ENCODE data around the gene MKNK2.

The MKNK2 gene

GRCh38 chr19:2061495-2062388, 10.7 kb upstream of the MKNK2 start:
- H3K27ac ChIP-seq (ENCODE audit: low read length): peak overlapping the region; percentile 24
- H3K36me3 ChIP-seq (ENCODE audit: insufficient read depth, low read depth, low read length): no peaks in the 10 kb centered on the region
- peaks cover 11% of the 10 kb centered on the region; the same call in 1 of the 2 replicates for H3K4me1 ChIP-seq (ENCODE audit: insufficient read depth, low read length)
- no peaks in the 10 kb centered on the region for H3K27me3 ChIP-seq (ENCODE audit: insufficient read depth, low read length)
- no peaks in the 10 kb centered on the region for H3K9me3 ChIP-seq (ENCODE audit: insufficient read depth, low read depth, low read length)
- H3K4me3 ChIP-seq (ENCODE audit: low read length): peak overlapping the region; percentile 83
- peak overlapping the region; percentile 77 for H3K9ac ChIP-seq (ENCODE audit: low read depth, low read length)

GRCh38 chr19:2060884-2061494, 9.9 kb upstream of the MKNK2 start:
- Histone ChIP-seq H3K27me3 (ENCODE audit: insufficient read depth, low read length) (no peaks in the 10 kb centered on the region), H3K9ac (ENCODE audit: low read depth, low read length) (peak overlapping the region; percentile 77; the same call in 1 of the 2 replicates), H3K36me3 (ENCODE audit: insufficient read depth, low read depth, low read length) (no peaks in the 10 kb centered on the region), H3K9me3 (ENCODE audit: insufficient read depth, low read depth, low read length) (no peaks in the 10 kb centered on the region), H3K4me3 (ENCODE audit: low read length) (peak overlapping the region; percentile 83), H3K4me1 (ENCODE audit: insufficient read depth, low read length) (peaks cover 11% of the 10 kb centered on the region; the same call in 1 of the 2 replicates), H3K27ac (ENCODE audit: low read length) (peak overlapping the region; percentile 88)

GRCh38 chr19:2059422-2060201, 8.6 kb upstream of the MKNK2 start:
- Histone ChIP-seq H3K4me3 (ENCODE audit: low read length) (no peak overlapping the region), H3K4me1 (ENCODE audit: insufficient read depth, low read length) (peaks cover 11% of the 10 kb centered on the region; the same call in 1 of the 2 replicates), H3K9ac (ENCODE audit: low read depth, low read length) (peak overlapping the region; percentile 77; the same call in 1 of the 2 replicates), H3K27me3 (ENCODE audit: insufficient read depth, low read length) (no peaks in the 10 kb centered on the region), H3K27ac (ENCODE audit: low read length) (no peak overlapping the region), H3K9me3 (ENCODE audit: insufficient read depth, low read depth, low read length) (no peaks in the 10 kb centered on the region), H3K36me3 (ENCODE audit: insufficient read depth, low read depth, low read length) (no peaks in the 10 kb centered on the region)

GRCh38 chr19:2058570-2059421, 7.8 kb upstream of the MKNK2 start:
- Histone ChIP-seq H3K36me3 (ENCODE audit: insufficient read depth, low read depth, low read length) (no peaks in the 10 kb centered on the region), H3K4me3 (ENCODE audit: low read length) (no peak overlapping the region), H3K4me1 (ENCODE audit: insufficient read depth, low read length) (peaks cover 11% of the 10 kb centered on the region; the same call in 1 of the 2 replicates)

GRCh38 chr19:2057484-2058469, 6.7 kb upstream of the MKNK2 start:
- Histone ChIP-seq H3K27ac (ENCODE audit: low read length) (no peak overlapping the region), H3K36me3 (ENCODE audit: insufficient read depth, low read depth, low read length) (no peaks in the 10 kb centered on the region), H3K4me1 (ENCODE audit: insufficient read depth, low read length) (peaks cover 11% of the 10 kb centered on the region; the same call in 1 of the 2 replicates), H3K4me3 (ENCODE audit: low read length) (no peak overlapping the region), H3K9ac (ENCODE audit: low read depth, low read length) (no peak overlapping the region; the same call in 1 of the 2 replicates), H3K27me3 (ENCODE audit: insufficient read depth, low read length) (no peaks in the 10 kb centered on the region), H3K9me3 (ENCODE audit: insufficient read depth, low read depth, low read length) (no peaks in the 10 kb centered on the region)

More at GRCh38 chr19:2058570-2059421, 7.8 kb upstream of the MKNK2 start:
- Histone ChIP-seq H3K27ac (ENCODE audit: low read length) (no peak overlapping the region), H3K27me3 (ENCODE audit: insufficient read depth, low read length) (no peaks in the 10 kb centered on the region), H3K9ac (ENCODE audit: low read depth, low read length) (no peak overlapping the region; the same call in 1 of the 2 replicates), H3K9me3 (ENCODE audit: insufficient read depth, low read depth, low read length) (no peaks in the 10 kb centered on the region)

- Histone ChIP-seq H3K27me3 (ENCODE audit: insufficient read depth, low read length) (no peaks in the 10 kb centered on the region), H3K27ac (ENCODE audit: low read length) (no peak overlapping the region), H3K4me1 (ENCODE audit: insufficient read depth, low read length) (peaks cover 11% of the 10 kb centered on the region; the same call in 1 of the 2 replicates), H3K4me3 (ENCODE audit: low read length) (no peak overlapping the region), H3K9me3 (ENCODE audit: insufficient read depth, low read depth, low read length) (no peaks in the 10 kb centered on the region), H3K9ac (ENCODE audit: low read depth, low read length) (no peak overlapping the region), H3K36me3 (ENCODE audit: insufficient read depth, low read depth, low read length) (no peaks in the 10 kb centered on the region)
Observed at GRCh38 chr19:2056837-2057192, 5.8 kb upstream of the MKNK2 start.

GRCh38 chr19:2055931-2056836, 5.1 kb upstream of the MKNK2 start:
- H3K27me3 ChIP-seq (ENCODE audit: insufficient read depth, low read length): no peaks in the 10 kb centered on the region
- no peak overlapping the region for H3K4me3 ChIP-seq (ENCODE audit: low read length)
- H3K9me3 ChIP-seq (ENCODE audit: insufficient read depth, low read depth, low read length): no peaks in the 10 kb centered on the region
- peak overlapping the region; percentile 37; the same call in 1 of the 2 replicates for H3K9ac ChIP-seq (ENCODE audit: low read depth, low read length)
- H3K27ac ChIP-seq (ENCODE audit: low read length): no peak overlapping the region
- H3K36me3 ChIP-seq (ENCODE audit: insufficient read depth, low read depth, low read length): no peaks in the 10 kb centered on the region
- peaks cover 11% of the 10 kb centered on the region; the same call in 1 of the 2 replicates for H3K4me1 ChIP-seq (ENCODE audit: insufficient read depth, low read length)

GRCh38 chr19:2054763-2055162, 3.7 kb upstream of the MKNK2 start:
- no peak overlapping the region for H3K4me3 ChIP-seq (ENCODE audit: low read length)
- peaks cover under 1% of the 10 kb centered on the region; the same call in 1 of the 2 replicates for H3K4me1 ChIP-seq (ENCODE audit: insufficient read depth, low read length)
- no peak overlapping the region for H3K9ac ChIP-seq (ENCODE audit: low read depth, low read length)
- H3K9me3 ChIP-seq (ENCODE audit: insufficient read depth, low read depth, low read length): no peaks in the 10 kb centered on the region
- H3K36me3 ChIP-seq (ENCODE audit: insufficient read depth, low read depth, low read length): no peaks in the 10 kb centered on the region
- no peak overlapping the region for H3K27ac ChIP-seq (ENCODE audit: low read length)
- H3K27me3 ChIP-seq (ENCODE audit: insufficient read depth, low read length): no peaks in the 10 kb centered on the region

GRCh38 chr19:2053601-2054389, 2.8 kb upstream of the MKNK2 start:
- Histone ChIP-seq H3K9me3 (ENCODE audit: insufficient read depth, low read depth, low read length) (no peaks in the 10 kb centered on the region), H3K27ac (ENCODE audit: low read length) (no peak overlapping the region), H3K4me3 (ENCODE audit: low read length) (no peak overlapping the region), H3K36me3 (ENCODE audit: insufficient read depth, low read depth, low read length) (peaks cover 8% of the 10 kb centered on the region), H3K27me3 (ENCODE audit: insufficient read depth, low read length) (no peaks in the 10 kb centered on the region), H3K9ac (ENCODE audit: low read depth, low read length) (no peak overlapping the region), H3K4me1 (ENCODE audit: insufficient read depth, low read length) (no peaks in the 10 kb centered on the region; the same call in 1 of the 2 replicates)

Data from iPS-20b (cell line).